Measurements from ENCODE around the gene RND3. TPM values are rescaled to one million over a fixed set of nuclear protein-coding genes. Genes with fewer than 3 reads are reported as not detected.

RND3 gene
- polyA plus RNA-seq, 1 experiment: 255 TPM

- ChIA-PET POLR2A (no interaction called here), CTCF (no interaction called here)
- no peak for DNase-seq (ENCODE audit: low read depth)
Measured at GRCh38 chr2:150426724-150427123, 60.7 kb downstream of the RND3 start.

GRCh38 chr2:150426315-150426714, 61.2 kb downstream of the RND3 start:
- no peak overlapping the region for H3K4me3 ChIP-seq (ENCODE audit: low read depth, low read length)
- CTCF ChIA-PET: no interaction called here
- no peaks in the 10 kb centered on the region for H3K27me3 ChIP-seq (ENCODE audit: control insufficient read depth, insufficient read depth, low read length)
- no peaks in the 10 kb centered on the region for H3K36me3 ChIP-seq (ENCODE audit: control insufficient read depth, insufficient read depth, low read length)
- DNase-seq (ENCODE audit: low read depth): no peak
- no peak for TF ChIP-seq CTCF (IDR thresholded peaks at IDR 0.05; ENCODE audit: insufficient read depth, low read depth, low read length)
- POLR2A ChIA-PET: no interaction called here

More at GRCh38 chr2:150426724-150427123, 60.7 kb downstream of the RND3 start:
- H3K4me3 ChIP-seq (ENCODE audit: low read depth, low read length): no peak overlapping the region
- TF ChIP-seq CTCF (IDR thresholded peaks at IDR 0.05; ENCODE audit: insufficient read depth, low read depth, low read length): no peak
- H3K27me3 ChIP-seq (ENCODE audit: control insufficient read depth, insufficient read depth, low read length): no peaks in the 10 kb centered on the region
- H3K36me3 ChIP-seq (ENCODE audit: control insufficient read depth, insufficient read depth, low read length): no peaks in the 10 kb centered on the region

DNA sequence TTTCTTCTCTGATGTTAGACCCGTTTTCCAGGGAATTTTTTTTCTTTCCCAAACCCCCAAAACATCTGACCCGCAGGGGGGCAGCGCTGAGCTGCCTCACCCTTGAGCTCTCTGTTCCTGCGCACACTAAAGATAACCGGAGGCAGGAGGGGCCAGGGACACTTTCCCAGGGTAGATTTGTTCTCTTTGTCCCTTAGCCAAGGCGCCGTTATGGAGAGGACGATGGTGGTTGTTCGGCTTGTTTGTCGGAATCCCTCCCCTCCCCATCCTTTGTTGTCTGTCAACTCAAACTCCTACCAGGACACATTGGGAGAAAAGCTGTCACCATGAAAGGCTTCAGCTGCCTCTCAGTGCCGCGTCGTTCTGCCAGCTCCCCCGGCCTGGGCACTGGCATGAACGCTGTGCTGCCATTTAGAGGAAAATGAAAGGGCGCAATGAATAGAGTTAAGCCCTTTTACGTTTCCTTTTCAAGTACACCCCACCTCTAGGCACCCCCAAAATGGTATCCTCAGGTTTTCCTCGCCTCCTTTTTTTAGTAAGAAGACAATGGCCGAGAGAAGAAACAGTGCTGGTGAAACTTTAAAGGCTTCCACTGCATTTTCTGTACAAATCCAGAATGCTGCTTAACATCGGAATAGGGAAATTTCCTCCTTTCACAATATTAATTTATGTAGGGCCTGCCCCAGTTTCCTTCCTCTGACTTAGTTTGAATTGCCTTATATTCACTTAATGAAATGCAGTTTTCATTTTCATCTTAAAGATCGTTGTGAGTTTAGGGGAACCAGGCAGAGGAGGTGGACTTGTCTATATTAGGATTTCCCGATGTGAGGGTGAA, 62.1 kb downstream of the RND3 start:
- Histone ChIP-seq H3K36me3 (ENCODE audit: control insufficient read depth, insufficient read depth, low read length) (no peaks in the 10 kb centered on the region), H3K27me3 (ENCODE audit: control insufficient read depth, insufficient read depth, low read length) (no peaks in the 10 kb centered on the region), H3K4me3 (ENCODE audit: low read depth, low read length) (no peak overlapping the region)
- ChIA-PET POLR2A (no interaction called here), CTCF (interaction anchor here (1.0 to 1.1 kb wide), 2 partner anchors 11 to 12 kb away, joined by 4 to 6 read pairs; no protein-coding TSS in a partner anchor)
- no peak for DNase-seq (ENCODE audit: low read depth)
- TF ChIP-seq CTCF (IDR thresholded peaks at IDR 0.05; ENCODE audit: insufficient read depth, low read depth, low read length): no peak

GRCh38 chr2:150424406-150424805, 63.1 kb downstream of the RND3 start:
- TF ChIP-seq CTCF (IDR thresholded peaks at IDR 0.05; ENCODE audit: insufficient read depth, low read depth, low read length): no peak
- no peak for DNase-seq (ENCODE audit: low read depth)
- ChIA-PET CTCF (interaction anchor here (0.9 to 1.0 kb wide), 2 partner anchors 8 to 11 kb away, joined by 4 read pairs; no protein-coding TSS in a partner anchor), POLR2A (no interaction called here)
- Histone ChIP-seq H3K27me3 (ENCODE audit: control insufficient read depth, insufficient read depth, low read length) (no peaks in the 10 kb centered on the region), H3K36me3 (ENCODE audit: control insufficient read depth, insufficient read depth, low read length) (no peaks in the 10 kb centered on the region), H3K4me3 (ENCODE audit: low read depth, low read length) (no peak overlapping the region)

DNA sequence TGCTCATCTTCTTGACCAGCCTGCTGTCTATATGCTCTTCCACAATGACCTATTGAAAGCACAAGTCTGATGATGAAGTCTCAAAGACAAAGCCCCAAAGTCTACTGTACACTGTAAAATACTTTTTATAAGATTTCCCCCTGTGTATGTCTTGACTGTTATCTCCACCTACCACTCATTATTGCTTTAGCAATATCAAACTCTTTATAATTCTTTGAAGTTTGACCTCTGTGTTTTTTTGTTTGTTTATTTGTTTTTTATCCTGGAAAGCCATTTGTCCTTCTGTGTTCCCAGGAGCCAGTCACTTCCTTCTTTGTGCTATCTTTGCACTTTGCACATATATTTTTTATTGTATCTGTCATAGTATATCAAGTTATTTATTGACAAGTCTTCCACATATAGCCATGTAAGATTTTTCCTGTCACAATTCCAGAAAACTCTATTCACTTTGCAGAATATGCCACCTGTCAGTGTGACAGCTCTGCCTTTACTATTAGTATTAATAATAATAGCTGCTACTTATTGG, 66.3 kb downstream of the RND3 start:
- ChIA-PET POLR2A (no interaction called here), CTCF (interaction anchor here (0.7 kb wide), 1 partner anchor 153 kb away, joined by 3 read pairs; no protein-coding TSS in a partner anchor)
- H3K4me3 ChIP-seq (ENCODE audit: low read depth, low read length): no peak overlapping the region
- TF ChIP-seq CTCF (IDR thresholded peaks at IDR 0.05; ENCODE audit: insufficient read depth, low read depth, low read length): no peak
- no peak for DNase-seq (ENCODE audit: low read depth)
- no peaks in the 10 kb centered on the region for H3K27me3 ChIP-seq (ENCODE audit: control insufficient read depth, insufficient read depth, low read length)
- no peaks in the 10 kb centered on the region for H3K36me3 ChIP-seq (ENCODE audit: control insufficient read depth, insufficient read depth, low read length)

Data from BJ (cell line).